ENCODE data around the gene KRT14. TPM values are rescaled to one million over a fixed set of nuclear protein-coding genes. Genes with fewer than 3 reads are reported as not detected.
"Not testable (repeated sequence)": the region's sequence is repeated elsewhere in the genome, so short reads cannot be mapped to it uniquely, and the experiment has no call there.

KRT14 gene
- total RNA-seq, 2 experiments from 2014 or later, result not detected

- DNase-seq, result no peak
- peaks cover 14% of the 10 kb centered on the region for H3K4me1 Mint-ChIP-seq
- H3K27me3 Mint-ChIP-seq, result peaks cover 24% of the 10 kb centered on the region
- no peaks in the 10 kb centered on the region for H3K36me3 Mint-ChIP-seq
- H3K4me3 Mint-ChIP-seq, result no peak overlapping the region
- peaks cover under 1% of the 10 kb centered on the region for H3K9me3 Mint-ChIP-seq
- H3K27ac Mint-ChIP-seq, result no peak overlapping the region
Measured at GRCh38 chr17:41552455-41552854, 34.2 kb downstream of the KRT14 start.

- peaks cover 4% of the 10 kb centered on the region for H3K9me3 Mint-ChIP-seq
- no peak for DNase-seq
- no peak overlapping the region for H3K27ac Mint-ChIP-seq
- peaks cover 14% of the 10 kb centered on the region for H3K4me1 Mint-ChIP-seq
- H3K4me3 Mint-ChIP-seq, result no peak overlapping the region
- no peaks in the 10 kb centered on the region for H3K36me3 Mint-ChIP-seq
- H3K27me3 Mint-ChIP-seq, result peaks cover 19% of the 10 kb centered on the region
Measured at GRCh38 chr17:41551365-41551764, 35.3 kb downstream of the KRT14 start.

GRCh38 chr17:41549596-41550039, 37.1 kb downstream of the KRT14 start:
- Mint-ChIP-seq H3K27me3 (peaks cover 16% of the 10 kb centered on the region), H3K9me3 (peaks cover 4% of the 10 kb centered on the region), H3K4me3 (no peak overlapping the region), H3K4me1 (peaks cover 14% of the 10 kb centered on the region), H3K27ac (no peak overlapping the region), H3K36me3 (no peaks in the 10 kb centered on the region)
- no peak for DNase-seq

GRCh38 chr17:41548844-41549595, 37.7 kb downstream of the KRT14 start:
- Mint-ChIP-seq H3K27me3 (peaks cover 12% of the 10 kb centered on the region), H3K4me3 (no peak overlapping the region), H3K27ac (no peak overlapping the region), H3K9me3 (peaks cover 4% of the 10 kb centered on the region), H3K36me3 (no peaks in the 10 kb centered on the region), H3K4me1 (peaks cover 14% of the 10 kb centered on the region)
- peak; percentile 81 for DNase-seq

GRCh38 chr17:41547921-41548843, 38.5 kb downstream of the KRT14 start:
- Mint-ChIP-seq H3K27me3 (peaks cover 9% of the 10 kb centered on the region), H3K4me3 (peak overlapping the region; percentile 3), H3K27ac (no peak overlapping the region), H3K4me1 (peaks cover 14% of the 10 kb centered on the region), H3K9me3 (peaks cover 4% of the 10 kb centered on the region), H3K36me3 (no peaks in the 10 kb centered on the region)
- DNase-seq, result peak; percentile 72

- Mint-ChIP-seq H3K4me3 (no peak overlapping the region), H3K4me1 (peaks cover 14% of the 10 kb centered on the region), H3K36me3 (no peaks in the 10 kb centered on the region), H3K27me3 (peaks cover 4% of the 10 kb centered on the region), H3K9me3 (peaks cover 4% of the 10 kb centered on the region), H3K27ac (no peak overlapping the region)
- no peak for DNase-seq
Measured at GRCh38 chr17:41547378-41547841, 39.3 kb downstream of the KRT14 start.

- peaks cover 1% of the 10 kb centered on the region for H3K27me3 Mint-ChIP-seq
- no peaks in the 10 kb centered on the region for H3K36me3 Mint-ChIP-seq
- peaks cover 14% of the 10 kb centered on the region for H3K4me1 Mint-ChIP-seq
- H3K27ac Mint-ChIP-seq, result no peak overlapping the region
- DNase-seq, result no peak
- H3K9me3 Mint-ChIP-seq, result peaks cover 4% of the 10 kb centered on the region
- H3K4me3 Mint-ChIP-seq, result no peak overlapping the region
Measured at GRCh38 chr17:41546819-41547218, 39.9 kb downstream of the KRT14 start.

- Mint-ChIP-seq H3K9me3 (peaks cover 4% of the 10 kb centered on the region), H3K4me1 (peaks cover 14% of the 10 kb centered on the region), H3K4me3 (no peak overlapping the region), H3K36me3 (no peaks in the 10 kb centered on the region), H3K27ac (no peak overlapping the region), H3K27me3 (no peaks in the 10 kb centered on the region)
- no peak for DNase-seq
Measured at GRCh38 chr17:41545829-41546410, 40.8 kb downstream of the KRT14 start.

GRCh38 chr17:41544935-41545334, 41.8 kb downstream of the KRT14 start:
- Mint-ChIP-seq H3K27ac (no peak overlapping the region), H3K4me3 (no peak overlapping the region), H3K4me1 (peaks cover 14% of the 10 kb centered on the region), H3K9me3 (peaks cover 4% of the 10 kb centered on the region), H3K27me3 (no peaks in the 10 kb centered on the region), H3K36me3 (no peaks in the 10 kb centered on the region)
- no peak for DNase-seq

- H3K36me3 Mint-ChIP-seq, result no peaks in the 10 kb centered on the region
- H3K27me3 Mint-ChIP-seq, result no peaks in the 10 kb centered on the region
- peaks cover 4% of the 10 kb centered on the region for H3K9me3 Mint-ChIP-seq
- no peak overlapping the region for H3K27ac Mint-ChIP-seq
- H3K4me3 Mint-ChIP-seq, result no peak overlapping the region
- no peak for DNase-seq
- H3K4me1 Mint-ChIP-seq, result peaks cover 14% of the 10 kb centered on the region
Measured at GRCh38 chr17:41544491-41544892, 42.2 kb downstream of the KRT14 start.

GRCh38 chr17:41542786-41543185, 43.9 kb downstream of the KRT14 start:
- H3K4me1 Mint-ChIP-seq, DNase-seq, H3K27ac Mint-ChIP-seq, H3K9me3 Mint-ChIP-seq, H3K27me3 Mint-ChIP-seq, H3K4me3 Mint-ChIP-seq, H3K36me3 Mint-ChIP-seq: not testable (repeated sequence)

GRCh38 chr17:41542357-41542756, 44.3 kb downstream of the KRT14 start:
- Mint-ChIP-seq H3K36me3 (no peaks in the 10 kb centered on the region), H3K27ac (no peak overlapping the region), H3K4me1 (no peaks in the 10 kb centered on the region), H3K4me3 (no peak overlapping the region), H3K9me3 (peaks cover 3% of the 10 kb centered on the region), H3K27me3 (peaks cover 4% of the 10 kb centered on the region)
- DNase-seq, result no peak

GRCh38 chr17:41540921-41541625, 45.6 kb downstream of the KRT14 start:
- no peak overlapping the region for H3K4me3 Mint-ChIP-seq

GRCh38 chr17:41539979-41540701, 46.6 kb downstream of the KRT14 start:
- no peaks in the 10 kb centered on the region for H3K4me1 Mint-ChIP-seq
- H3K27me3 Mint-ChIP-seq, result peaks cover 10% of the 10 kb centered on the region
- H3K36me3 Mint-ChIP-seq, result no peaks in the 10 kb centered on the region
- H3K4me3 Mint-ChIP-seq, result no peak overlapping the region
- H3K9me3 Mint-ChIP-seq, result no peaks in the 10 kb centered on the region
- H3K27ac Mint-ChIP-seq, result no peak overlapping the region
- DNase-seq, result no peak

More at GRCh38 chr17:41540921-41541625, 45.6 kb downstream of the KRT14 start:
- no peak for DNase-seq
- no peaks in the 10 kb centered on the region for H3K4me1 Mint-ChIP-seq
- H3K27ac Mint-ChIP-seq, result no peak overlapping the region
- H3K36me3 Mint-ChIP-seq, result no peaks in the 10 kb centered on the region
- H3K9me3 Mint-ChIP-seq, result no peaks in the 10 kb centered on the region
- peaks cover 10% of the 10 kb centered on the region for H3K27me3 Mint-ChIP-seq

All from activated naive CD8-positive, alpha-beta T cell treated with anti-CD3 and anti-CD28 coated beads for 36 hours (primary cell).